Lower lobe of right lung (tissue), 2 donors: Measurements from ENCODE around the gene BTNL9. TPM values are rescaled to one million over a fixed set of nuclear protein-coding genes. Genes with fewer than 3 reads are reported as not detected.

Experiments
- ATAC-seq, 2 donors: fragments of 200-7000 bp; cut with Tn5 transposase; one replicate each; pipeline ENCODE4 v1.9.1; 2020 to 2022; ENCODE audit warnings: mild to moderate bottlenecking in 2 of 2, moderate library complexity in 2 of 2
- DNase-seq: peaks from one replicate; pipeline ENCODE4 v3.0.0-alpha.2; 2020
- H3K27ac ChIP-seq: fragments of 200-600 bp; one replicate; pipeline ENCODE4 v1.8.0; 2022
- H3K27me3 ChIP-seq: fragments of 200-600 bp; one replicate; pipeline ENCODE4 v1.8.0; 2022; ENCODE audit warnings: low read depth
- H3K36me3 ChIP-seq: fragments of 200-600 bp; one replicate; pipeline ENCODE4 v1.8.0; 2022; ENCODE audit warnings: mild to moderate bottlenecking
- H3K4me1 ChIP-seq: fragments of 200-600 bp; one replicate; pipeline ENCODE4 v1.8.0; 2022
- H3K4me3 ChIP-seq: fragments of 200-600 bp; one replicate; pipeline ENCODE4 v1.8.0; 2022; ENCODE audit warnings: mild to moderate bottlenecking
- H3K9me3 ChIP-seq: fragments of 200-600 bp; one replicate; pipeline ENCODE4 v1.8.0; 2022
- intact Hi-C: fragments of 100-400 bp; cut with DNase I; formaldehyde crosslinking; loops from one replicate; pipeline ENCODE4 v1.11.0; 2022
- total RNA-seq: library from RNA; stranded (reverse); fragmentation: NEBNext Ultra II Directional; extraction: Animal tissue kit (Norgen Biotek cat#: 25700); gene quantifications from one replicate; pipeline ENCODE4 v1.2.1, GENCODE V29; 2021
- TF ChIP-seq, protein P1 (sequence below): fragments of 200-600 bp; IDR thresholded peaks from one replicate; pipeline ENCODE4 v1.8.0; 2022; ENCODE audit warnings: antibody characterized with exemption, mild to moderate bottlenecking
- donor health status: DM: no; HTN: yes; CAD: no; lungs with severe emphysema.

The BTNL9 gene
- total RNA-seq, 1 donor from 2014 or later: 125 TPM

DNA sequence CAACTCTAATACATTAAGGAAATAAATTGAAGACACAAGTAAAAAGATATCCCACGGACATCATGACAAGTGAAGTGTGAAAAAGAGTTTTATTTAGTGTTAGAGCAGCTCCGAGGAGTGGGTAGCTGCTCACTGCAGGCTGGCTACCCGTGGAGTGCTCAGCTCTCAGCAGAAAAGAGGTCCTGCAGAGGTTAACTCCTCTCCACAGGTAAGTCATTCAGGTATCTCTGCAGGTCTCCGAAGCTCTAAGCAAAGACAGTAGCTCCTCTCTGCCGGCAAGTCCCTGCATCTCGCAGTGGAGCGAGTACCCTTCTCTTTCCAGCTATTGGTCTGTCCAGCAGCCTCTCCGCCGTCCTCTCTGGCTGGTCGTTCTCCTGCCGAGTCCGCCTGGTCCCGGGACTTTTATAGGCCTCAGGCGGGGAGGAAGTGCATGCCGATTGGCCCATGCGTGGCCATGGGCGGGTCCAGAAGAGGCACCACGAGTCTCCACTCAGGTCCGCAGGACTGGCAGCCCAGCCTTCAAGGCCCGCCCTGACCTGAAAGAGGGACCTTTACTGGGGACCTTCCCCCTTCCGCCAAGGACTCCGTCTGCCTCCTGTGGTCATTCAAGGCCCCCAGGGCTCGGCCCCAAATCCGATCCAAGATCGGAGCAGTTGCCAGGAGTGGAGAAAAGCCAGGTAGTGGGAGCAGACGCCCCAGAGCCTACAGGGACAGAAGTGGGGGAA, 29.9 kb downstream of the BTNL9 start:
- Histone ChIP-seq H3K36me3 (no peaks in the 10 kb centered on the region), H3K27ac (no peak overlapping the region), H3K4me1 (no peaks in the 10 kb centered on the region), H3K27me3 (peaks cover 36% of the 10 kb centered on the region), H3K4me3 (no peak overlapping the region), H3K9me3 (no peaks in the 10 kb centered on the region)
- intact Hi-C loops: no loop called here
- DNase-seq (no peak), ATAC-seq (no peak)
- TF ChIP-seq, protein P1, sequence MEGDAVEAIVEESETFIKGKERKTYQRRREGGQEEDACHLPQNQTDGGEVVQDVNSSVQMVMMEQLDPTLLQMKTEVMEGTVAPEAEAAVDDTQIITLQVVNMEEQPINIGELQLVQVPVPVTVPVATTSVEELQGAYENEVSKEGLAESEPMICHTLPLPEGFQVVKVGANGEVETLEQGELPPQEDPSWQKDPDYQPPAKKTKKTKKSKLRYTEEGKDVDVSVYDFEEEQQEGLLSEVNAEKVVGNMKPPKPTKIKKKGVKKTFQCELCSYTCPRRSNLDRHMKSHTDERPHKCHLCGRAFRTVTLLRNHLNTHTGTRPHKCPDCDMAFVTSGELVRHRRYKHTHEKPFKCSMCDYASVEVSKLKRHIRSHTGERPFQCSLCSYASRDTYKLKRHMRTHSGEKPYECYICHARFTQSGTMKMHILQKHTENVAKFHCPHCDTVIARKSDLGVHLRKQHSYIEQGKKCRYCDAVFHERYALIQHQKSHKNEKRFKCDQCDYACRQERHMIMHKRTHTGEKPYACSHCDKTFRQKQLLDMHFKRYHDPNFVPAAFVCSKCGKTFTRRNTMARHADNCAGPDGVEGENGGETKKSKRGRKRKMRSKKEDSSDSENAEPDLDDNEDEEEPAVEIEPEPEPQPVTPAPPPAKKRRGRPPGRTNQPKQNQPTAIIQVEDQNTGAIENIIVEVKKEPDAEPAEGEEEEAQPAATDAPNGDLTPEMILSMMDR: no peak

- TF ChIP-seq, protein P1: no peak
- H3K4me1 ChIP-seq: no peaks in the 10 kb centered on the region
- H3K27ac ChIP-seq: no peak overlapping the region
- no peaks in the 10 kb centered on the region for H3K36me3 ChIP-seq
- peaks cover 30% of the 10 kb centered on the region for H3K27me3 ChIP-seq
- no peak for DNase-seq
- no peak overlapping the region for H3K4me3 ChIP-seq
- ATAC-seq: no peak
- intact Hi-C loops: no loop called here
- H3K9me3 ChIP-seq: no peaks in the 10 kb centered on the region
Measured at GRCh38 chr5:181070523-181070922, 30.5 kb downstream of the BTNL9 start.

DNA sequence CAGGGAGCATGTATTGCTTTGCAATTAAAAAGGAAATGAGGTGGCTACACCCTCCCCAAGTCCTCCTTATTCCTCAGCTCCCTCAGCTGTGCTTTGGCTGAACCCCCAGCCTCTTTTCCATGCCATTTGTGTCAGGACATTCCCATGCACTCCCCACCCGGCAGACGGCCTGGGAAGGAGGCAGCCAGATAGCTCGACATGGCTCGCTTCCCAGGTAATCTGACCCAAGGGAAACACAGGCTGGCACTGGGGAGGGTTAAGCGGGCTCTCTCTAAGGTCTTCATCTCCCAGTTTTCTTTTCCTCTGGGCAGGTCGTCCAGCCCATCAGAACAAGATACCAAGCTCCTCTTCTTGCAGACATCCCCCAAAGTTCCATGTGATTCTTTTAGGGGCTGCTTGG, 31.2 kb downstream of the BTNL9 start:
- no peaks in the 10 kb centered on the region for H3K9me3 ChIP-seq
- H3K4me1 ChIP-seq: no peaks in the 10 kb centered on the region
- no peak overlapping the region for H3K4me3 ChIP-seq
- H3K27ac ChIP-seq: no peak overlapping the region
- H3K27me3 ChIP-seq: peaks cover 23% of the 10 kb centered on the region
- DNase-seq (no peak), ATAC-seq (no peak)
- intact Hi-C loops: no loop called here
- no peaks in the 10 kb centered on the region for H3K36me3 ChIP-seq
- TF ChIP-seq, protein P1: no peak

GRCh38 chr5:181076920-181077319, 36.9 kb downstream of the BTNL9 start:
- H3K9me3 ChIP-seq: no peaks in the 10 kb centered on the region
- H3K4me3 ChIP-seq: no peak overlapping the region
- intact Hi-C loops: no loop called here
- no peak overlapping the region for H3K27ac ChIP-seq
- ATAC-seq: no peak
- DNase-seq: no peak
- no peaks in the 10 kb centered on the region for H3K36me3 ChIP-seq
- H3K4me1 ChIP-seq: no peaks in the 10 kb centered on the region
- H3K27me3 ChIP-seq: peaks cover 3% of the 10 kb centered on the region
- TF ChIP-seq, protein P1: no peak

DNA sequence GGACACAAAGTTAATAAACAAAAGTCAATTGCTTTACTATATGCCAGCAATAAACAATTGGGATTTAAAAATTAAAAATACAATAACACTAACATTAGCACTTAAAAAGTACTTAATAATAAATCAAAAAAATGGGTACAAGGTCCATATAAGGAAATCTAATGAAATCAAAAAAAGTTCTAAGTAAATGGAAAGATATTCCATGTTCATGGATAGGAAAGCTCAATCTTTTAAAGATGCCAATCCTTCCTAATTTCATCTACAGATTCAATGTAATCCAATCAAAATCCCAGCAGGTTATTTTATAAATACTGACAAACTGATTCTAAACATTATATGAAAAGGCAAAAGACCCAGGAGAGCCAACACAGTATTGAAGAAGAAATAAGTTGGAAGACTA, 41.9 kb downstream of the BTNL9 start:
- H3K4me3 ChIP-seq: no peak overlapping the region
- TF ChIP-seq, protein P1: no peak
- no peak for DNase-seq
- no peaks in the 10 kb centered on the region for H3K4me1 ChIP-seq
- H3K27me3 ChIP-seq: peaks cover 6% of the 10 kb centered on the region
- no peak overlapping the region for H3K27ac ChIP-seq
- no peaks in the 10 kb centered on the region for H3K9me3 ChIP-seq
- no peaks in the 10 kb centered on the region for H3K36me3 ChIP-seq
- no peak for ATAC-seq
- intact Hi-C loops: no loop called here
